ENCODE data around the gene FAM110C.

The FAM110C gene

GRCh38 chr2:55587-56448 is 9.5 kb upstream of the FAM110C start:
- Histone ChIP-seq H3K9me3 (ENCODE audit: insufficient read depth, low read depth, low read length) (peaks cover 25% of the 10 kb centered on the region), H3K36me3 (ENCODE audit: control insufficient read depth in 1 of 2, insufficient read depth in 2 of 2, low read length in 2 of 2) (no peaks in the 10 kb centered on the region), H3K4me1 (ENCODE audit: control insufficient read depth in 1 of 2, insufficient read depth in 2 of 2, low read length in 2 of 2) (no peaks in the 10 kb centered on the region), H3K18ac (ENCODE audit: low read length) (no peak overlapping the region), H3K4ac (ENCODE audit: low read depth, low read length) (no peak overlapping the region), H3K27me3 (ENCODE audit: insufficient read depth, low read length) (no peaks in the 10 kb centered on the region), H4K91ac (ENCODE audit: low read depth, low read length) (no peak overlapping the region), H3K4me3 (ENCODE audit: low read depth, low read length) (no peak overlapping the region), H2AFZ (ENCODE audit: insufficient read depth, low read length, poor library complexity) (no peak overlapping the region), H3K9ac (ENCODE audit: low read length) (no peak overlapping the region), H4K8ac (ENCODE audit: low read depth, low read length) (no peak overlapping the region), H2BK12ac (ENCODE audit: low read length) (no peak overlapping the region), H3K79me2 (ENCODE audit: control insufficient read depth, insufficient read depth, low read length, poor library complexity) (no peaks in the 10 kb centered on the region), H3K23ac (ENCODE audit: low read length) (no peak overlapping the region), H3K14ac (ENCODE audit: low read length) (no peak overlapping the region), H2AK5ac (ENCODE audit: low read length) (no peak overlapping the region), H2BK5ac (ENCODE audit: low read depth, low read length, poor library complexity) (no peak overlapping the region), H3K79me1 (ENCODE audit: low read length) (no peaks in the 10 kb centered on the region), H2BK120ac (ENCODE audit: insufficient read depth, low read length, poor library complexity) (no peak overlapping the region), H4K12ac (ENCODE audit: low read depth, low read length) (no peak overlapping the region), H3K4me2 (ENCODE audit: low read length) (no peak overlapping the region), H3K27ac (ENCODE audit: low read depth, low read length) (no peak overlapping the region)
- WGBS (ENCODE audit: extremely low coverage, insufficient coverage, insufficient read length), result no CpG with 5 or more reads among the region's 4 CpGs
- peak; percentile 3 to 30 for DNase-seq

DNA sequence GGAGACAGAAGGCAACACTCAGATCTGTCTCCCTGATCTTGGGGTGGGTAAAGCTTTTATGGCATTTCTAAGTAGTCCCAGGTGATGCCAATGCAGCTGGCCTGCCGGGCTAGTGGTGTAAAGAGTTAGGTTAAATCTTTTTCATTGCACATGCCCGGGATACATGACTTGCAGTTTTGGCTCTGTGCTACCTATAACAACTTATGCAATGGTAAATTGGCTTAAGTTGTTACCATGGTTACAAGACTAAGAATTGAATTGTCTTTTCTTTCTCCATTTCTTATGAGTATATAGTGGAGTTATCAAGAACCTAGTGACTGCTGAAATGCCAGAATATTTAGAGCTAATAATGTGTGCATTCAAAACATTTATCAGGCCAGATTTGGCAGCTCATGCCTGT is 5.3 kb upstream of the FAM110C start:
- H3K23ac ChIP-seq (ENCODE audit: low read length), result no peak overlapping the region
- no peak overlapping the region for H3K18ac ChIP-seq (ENCODE audit: low read length)
- H3K4ac ChIP-seq (ENCODE audit: low read depth, low read length), result no peak overlapping the region
- no peak overlapping the region for H3K9ac ChIP-seq (ENCODE audit: low read length)
- H4K8ac ChIP-seq (ENCODE audit: low read depth, low read length), result no peak overlapping the region
- H2AFZ ChIP-seq (ENCODE audit: insufficient read depth, low read length, poor library complexity), result no peak overlapping the region
- no peak for DNase-seq
- WGBS (ENCODE audit: extremely low coverage, insufficient coverage, insufficient read length), result no CpG with 5 or more reads among the region's 2 CpGs
- peaks cover 4% of the 10 kb centered on the region for H3K27me3 ChIP-seq (ENCODE audit: insufficient read depth, low read length)
- H3K14ac ChIP-seq (ENCODE audit: low read length), result no peak overlapping the region
- no peaks in the 10 kb centered on the region for H3K36me3 ChIP-seq (ENCODE audit: control insufficient read depth in 1 of 2, insufficient read depth in 2 of 2, low read length in 2 of 2)
- H2BK5ac ChIP-seq (ENCODE audit: low read depth, low read length, poor library complexity), result no peak overlapping the region
- no peaks in the 10 kb centered on the region for H3K79me2 ChIP-seq (ENCODE audit: control insufficient read depth, insufficient read depth, low read length, poor library complexity)
- H4K12ac ChIP-seq (ENCODE audit: low read depth, low read length), result no peak overlapping the region
- no peak overlapping the region for H2BK12ac ChIP-seq (ENCODE audit: low read length)
- peaks cover 1% of the 10 kb centered on the region for H3K79me1 ChIP-seq (ENCODE audit: low read length)
- no peak overlapping the region for H2BK120ac ChIP-seq (ENCODE audit: insufficient read depth, low read length, poor library complexity)
- peaks cover 0 to 4% of the 10 kb centered on the region in 2 experiments for H3K4me1 ChIP-seq (ENCODE audit: control insufficient read depth in 1 of 2, insufficient read depth in 2 of 2, low read length in 2 of 2)
- no peak overlapping the region for H3K4me2 ChIP-seq (ENCODE audit: low read length)
- no peak overlapping the region for H4K91ac ChIP-seq (ENCODE audit: low read depth, low read length)
- H3K4me3 ChIP-seq (ENCODE audit: low read depth, low read length), result no peak overlapping the region
- peaks cover 2% of the 10 kb centered on the region for H3K9me3 ChIP-seq (ENCODE audit: insufficient read depth, low read depth, low read length)
- no peak overlapping the region for H2AK5ac ChIP-seq (ENCODE audit: low read length)
- H3K27ac ChIP-seq (ENCODE audit: low read depth, low read length), result no peak overlapping the region

DNA sequence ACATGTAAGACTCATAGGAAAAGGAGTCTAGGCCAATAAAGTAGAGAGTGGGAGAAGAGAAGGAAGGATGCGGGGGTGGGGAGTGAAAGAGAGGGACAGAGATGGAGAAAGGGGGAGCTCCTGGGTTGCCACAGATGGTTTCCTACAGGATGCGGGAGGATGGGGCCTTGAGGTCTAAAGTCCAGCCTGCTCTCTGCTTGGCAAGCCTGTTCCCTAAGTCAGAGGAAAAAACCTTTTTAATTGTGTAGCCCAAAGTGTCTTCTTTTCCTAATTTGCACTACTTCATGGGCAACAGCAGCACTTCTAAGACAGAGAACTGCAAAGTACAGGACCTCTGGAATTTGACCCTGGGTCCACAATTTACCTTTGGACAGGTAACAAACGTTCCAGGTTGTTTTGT is 1.4 kb upstream of the FAM110C start:
- Histone ChIP-seq H3K79me1 (ENCODE audit: low read length) (peaks cover 2% of the 10 kb centered on the region), H2BK5ac (ENCODE audit: low read depth, low read length, poor library complexity) (no peak overlapping the region), H3K36me3 (ENCODE audit: control insufficient read depth in 1 of 2, insufficient read depth in 2 of 2, low read length in 2 of 2) (no peaks in the 10 kb centered on the region), H3K4me3 (ENCODE audit: low read depth, low read length) (no peak overlapping the region), H3K4me2 (ENCODE audit: low read length) (no peak overlapping the region), H2AK5ac (ENCODE audit: low read length) (no peak overlapping the region), H2AFZ (ENCODE audit: insufficient read depth, low read length, poor library complexity) (no peak overlapping the region), H3K23ac (ENCODE audit: low read length) (no peak overlapping the region), H3K18ac (ENCODE audit: low read length) (no peak overlapping the region), H3K79me2 (ENCODE audit: control insufficient read depth, insufficient read depth, low read length, poor library complexity) (peaks cover 3% of the 10 kb centered on the region), H4K8ac (ENCODE audit: low read depth, low read length) (no peak overlapping the region), H3K27me3 (ENCODE audit: insufficient read depth, low read length) (peaks cover 18% of the 10 kb centered on the region), H3K14ac (ENCODE audit: low read length) (no peak overlapping the region), H2BK12ac (ENCODE audit: low read length) (no peak overlapping the region), H3K27ac (ENCODE audit: low read depth, low read length) (no peak overlapping the region), H4K12ac (ENCODE audit: low read depth, low read length) (no peak overlapping the region), H3K9ac (ENCODE audit: low read length) (no peak overlapping the region), H2BK120ac (ENCODE audit: insufficient read depth, low read length, poor library complexity) (no peak overlapping the region), H3K4me1 (ENCODE audit: control insufficient read depth in 1 of 2, insufficient read depth in 2 of 2, low read length in 2 of 2) (peaks cover 7 to 9% of the 10 kb centered on the region in 2 experiments), H3K4ac (ENCODE audit: low read depth, low read length) (no peak overlapping the region), H4K91ac (ENCODE audit: low read depth, low read length) (no peak overlapping the region), H3K9me3 (ENCODE audit: insufficient read depth, low read depth, low read length) (peaks cover 2% of the 10 kb centered on the region)
- 100% methylated on average over 1 of the region's 3 CpGs for WGBS (ENCODE audit: extremely low coverage, insufficient coverage, insufficient read length)
- DNase-seq, result no peak

- Histone ChIP-seq H3K4me2 (ENCODE audit: low read length) (peak overlapping the region; percentile 89), H3K4me1 (ENCODE audit: control insufficient read depth in 1 of 2, insufficient read depth in 2 of 2, low read length in 2 of 2) (peaks cover 7 to 10% of the 10 kb centered on the region in 2 experiments), H3K14ac (ENCODE audit: low read length) (no peak overlapping the region), H2AK5ac (ENCODE audit: low read length) (no peak overlapping the region), H2BK5ac (ENCODE audit: low read depth, low read length, poor library complexity) (no peak overlapping the region), H3K79me1 (ENCODE audit: low read length) (peaks cover 2% of the 10 kb centered on the region), H4K91ac (ENCODE audit: low read depth, low read length) (no peak overlapping the region), H3K79me2 (ENCODE audit: control insufficient read depth, insufficient read depth, low read length, poor library complexity) (peaks cover 3% of the 10 kb centered on the region), H3K4ac (ENCODE audit: low read depth, low read length) (no peak overlapping the region), H3K27me3 (ENCODE audit: insufficient read depth, low read length) (peaks cover 18% of the 10 kb centered on the region), H3K9me3 (ENCODE audit: insufficient read depth, low read depth, low read length) (peaks cover 2% of the 10 kb centered on the region), H3K36me3 (ENCODE audit: control insufficient read depth in 1 of 2, insufficient read depth in 2 of 2, low read length in 2 of 2) (no peaks in the 10 kb centered on the region), H4K8ac (ENCODE audit: low read depth, low read length) (no peak overlapping the region), H3K23ac (ENCODE audit: low read length) (no peak overlapping the region), H3K9ac (ENCODE audit: low read length) (no peak overlapping the region), H3K27ac (ENCODE audit: low read depth, low read length) (no peak overlapping the region), H2BK12ac (ENCODE audit: low read length) (no peak overlapping the region), H2AFZ (ENCODE audit: insufficient read depth, low read length, poor library complexity) (no peak overlapping the region), H2BK120ac (ENCODE audit: insufficient read depth, low read length, poor library complexity) (no peak overlapping the region), H3K18ac (ENCODE audit: low read length) (no peak overlapping the region), H3K4me3 (ENCODE audit: low read depth, low read length) (no peak overlapping the region), H4K12ac (ENCODE audit: low read depth, low read length) (no peak overlapping the region)
- no peak for DNase-seq
- no CpG with 5 or more reads among the region's 14 CpGs for WGBS (ENCODE audit: extremely low coverage, insufficient coverage, insufficient read length)
Measured at GRCh38 chr2:47346-47725, 1.0 kb upstream of the FAM110C start.

Measured in trophoblast cell (in vitro differentiated cells and primary cell).